ENCODE measurements around the gene FGF14.

FGF14 gene

GRCh38 chr13:101830035-101830434 lies 571.8 kb downstream of the FGF14 start:
- in situ Hi-C loops (cut with HindIII; ENCODE audit: low sequenced_read_pairs): no loop called here

- in situ Hi-C loops (cut with HindIII; ENCODE audit: low sequenced_read_pairs): no loop called here
Measured at GRCh38 chr13:101829484-101829883, 572.4 kb downstream of the FGF14 start.

- in situ Hi-C loops (cut with HindIII; ENCODE audit: low sequenced_read_pairs): no loop called here
Measured at GRCh38 chr13:101828119-101828518, 573.7 kb downstream of the FGF14 start.

- in situ Hi-C loops (cut with HindIII; ENCODE audit: low sequenced_read_pairs): no loop called here
Measured at GRCh38 chr13:101817898-101818297, 584.0 kb downstream of the FGF14 start.

GRCh38 chr13:101811881-101812280 lies 590.0 kb downstream of the FGF14 start:
- in situ Hi-C loops (cut with HindIII; ENCODE audit: low sequenced_read_pairs): no loop called here

GRCh38 chr13:101811284-101811839 lies 590.5 kb downstream of the FGF14 start:
- in situ Hi-C loops (cut with HindIII; ENCODE audit: low sequenced_read_pairs): no loop called here

GRCh38 chr13:101799196-101799595 lies 602.7 kb downstream of the FGF14 start:
- in situ Hi-C loops (cut with HindIII; ENCODE audit: low sequenced_read_pairs): no loop called here

- in situ Hi-C loops (cut with HindIII; ENCODE audit: low sequenced_read_pairs): no loop called here
Measured at GRCh38 chr13:101798437-101798836, 603.4 kb downstream of the FGF14 start.

GRCh38 chr13:101795460-101795859 lies 606.4 kb downstream of the FGF14 start:
- in situ Hi-C loops (cut with HindIII; ENCODE audit: low sequenced_read_pairs): no loop called here

GRCh38 chr13:101795025-101795424 lies 606.8 kb downstream of the FGF14 start:
- in situ Hi-C loops (cut with HindIII; ENCODE audit: low sequenced_read_pairs): no loop called here

GRCh38 chr13:101792189-101792588 lies 609.7 kb downstream of the FGF14 start:
- in situ Hi-C loops (cut with HindIII; ENCODE audit: low sequenced_read_pairs): no loop called here

- in situ Hi-C loops (cut with HindIII; ENCODE audit: low sequenced_read_pairs): no loop called here
Measured at GRCh38 chr13:101785858-101786257, 616.0 kb downstream of the FGF14 start.

GRCh38 chr13:101784313-101784712 lies 617.5 kb downstream of the FGF14 start:
- in situ Hi-C loops (cut with HindIII; ENCODE audit: low sequenced_read_pairs): no loop called here

GRCh38 chr13:101783554-101783953 lies 618.3 kb downstream of the FGF14 start:
- in situ Hi-C loops (cut with HindIII; ENCODE audit: low sequenced_read_pairs): no loop called here

- in situ Hi-C loops (cut with HindIII; ENCODE audit: low sequenced_read_pairs): no loop called here
Measured at GRCh38 chr13:101780211-101780610, 621.6 kb downstream of the FGF14 start.

- in situ Hi-C loops (cut with HindIII; ENCODE audit: low sequenced_read_pairs): loop anchor here (5.0 kb wide), 1 partner anchor 58 kb away; no protein-coding TSS in a partner anchor
Measured at GRCh38 chr13:101779147-101779546, 622.7 kb downstream of the FGF14 start.

- in situ Hi-C loops (cut with HindIII; ENCODE audit: low sequenced_read_pairs): loop anchor here (5.0 kb wide), 1 partner anchor 62 kb away; no protein-coding TSS in a partner anchor
Measured at GRCh38 chr13:101775267-101775666, 626.6 kb downstream of the FGF14 start.

- in situ Hi-C loops (cut with HindIII; ENCODE audit: low sequenced_read_pairs): loop anchor here (25.0 kb wide), 1 partner anchor 262 kb away; no protein-coding TSS in a partner anchor
Measured at GRCh38 chr13:101774393-101774792, 627.5 kb downstream of the FGF14 start.

GRCh38 chr13:101773062-101773461 lies 628.8 kb downstream of the FGF14 start:
- in situ Hi-C loops (cut with HindIII; ENCODE audit: low sequenced_read_pairs): loop anchor here (25.0 kb wide), 1 partner anchor 261 kb away; no protein-coding TSS in a partner anchor

- in situ Hi-C loops (cut with HindIII; ENCODE audit: low sequenced_read_pairs): loop anchor here (10.0 to 25.0 kb wide), 2 partner anchors 255 to 622 kb away; no protein-coding TSS in a partner anchor
Measured at GRCh38 chr13:101767131-101767530, 634.7 kb downstream of the FGF14 start.

GRCh38 chr13:101763191-101763590 lies 638.7 kb downstream of the FGF14 start:
- in situ Hi-C loops (cut with HindIII; ENCODE audit: low sequenced_read_pairs): loop anchor here (10.0 to 25.0 kb wide), 2 partner anchors 251 to 618 kb away; no protein-coding TSS in a partner anchor

- in situ Hi-C loops (cut with HindIII; ENCODE audit: low sequenced_read_pairs): loop anchor here (25.0 kb wide), 1 partner anchor 245 kb away; no protein-coding TSS in a partner anchor
Measured at GRCh38 chr13:101757446-101758039, 644.3 kb downstream of the FGF14 start.

Measured in endothelial cell of hepatic sinusoid (primary cell).